Eye (tissue), 1 donor: Measurements from ENCODE around the gene SUN1.

Experiments used
- DNase-seq: peaks from one replicate; pipeline ENCODE4 v3.0.0-alpha.2; 2015

The SUN1 gene

DNA sequence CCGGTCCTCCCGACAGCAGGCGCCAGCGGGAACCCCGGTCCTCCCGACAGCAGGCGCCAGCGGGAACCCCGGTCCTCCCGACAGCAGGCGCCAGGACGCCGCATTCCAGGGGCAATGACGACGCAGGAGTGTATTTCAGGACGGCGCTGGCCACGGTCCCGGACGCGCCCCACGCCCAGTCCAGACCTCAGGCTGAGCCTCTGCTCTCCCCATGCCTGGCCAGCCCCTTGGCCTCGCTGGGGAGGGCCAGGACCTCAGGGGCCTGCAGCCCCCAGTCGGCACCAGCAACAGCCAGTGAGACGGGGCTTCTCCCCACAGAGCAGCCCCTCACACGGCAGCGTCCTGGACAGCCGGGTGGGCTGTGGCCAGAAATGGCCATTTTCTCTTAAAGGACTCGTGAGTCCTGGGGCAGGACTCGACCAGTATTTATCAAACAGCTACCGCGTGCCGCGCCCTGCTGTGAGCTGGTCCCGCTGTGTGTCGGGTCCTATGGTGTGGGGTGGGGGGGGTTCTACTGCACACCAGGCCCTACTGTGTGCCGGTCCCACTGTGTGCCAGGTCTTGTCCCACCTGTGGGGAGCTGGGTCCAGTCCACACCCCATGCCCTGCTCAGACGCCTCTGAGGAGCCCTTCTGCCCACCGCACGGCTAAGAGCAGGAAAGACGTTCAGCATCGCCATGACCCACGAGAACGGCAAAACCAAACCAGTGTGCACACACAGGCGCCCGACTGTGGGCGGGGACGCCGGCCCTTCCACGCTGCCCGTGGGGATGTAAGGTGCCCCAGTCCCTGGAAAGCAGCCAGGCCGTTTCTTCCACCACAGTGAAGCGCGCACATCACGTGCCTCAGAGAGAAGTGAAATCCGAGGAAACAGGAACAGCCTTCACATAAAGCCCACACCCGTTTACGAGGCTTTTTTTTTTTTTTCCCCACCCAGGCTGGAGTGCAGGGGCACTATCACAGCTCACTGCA is 77.4 kb downstream of the SUN1 start:
- peak; percentile 52 for DNase-seq

DNA sequence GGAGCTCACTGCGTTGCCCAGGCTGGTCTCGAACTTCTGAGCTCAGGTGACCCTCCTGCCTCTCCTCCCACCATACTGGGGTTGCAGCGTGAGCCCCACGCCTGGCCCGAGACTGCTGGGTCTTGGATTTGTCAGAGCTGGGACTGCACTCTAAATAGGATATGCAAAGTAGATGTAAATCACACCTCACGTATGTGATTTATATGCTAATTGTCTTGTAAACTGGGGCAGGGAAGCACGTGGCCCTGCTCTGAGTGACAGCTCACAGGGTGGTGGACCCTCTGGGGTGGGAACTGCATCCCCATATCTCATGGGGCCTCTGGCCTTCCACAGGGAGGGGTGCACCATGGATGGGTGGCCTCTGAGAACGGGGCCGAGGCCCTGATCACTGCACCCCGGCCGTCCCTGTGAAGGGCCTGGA is 78.2 kb downstream of the SUN1 start:
- no peak for DNase-seq

DNA sequence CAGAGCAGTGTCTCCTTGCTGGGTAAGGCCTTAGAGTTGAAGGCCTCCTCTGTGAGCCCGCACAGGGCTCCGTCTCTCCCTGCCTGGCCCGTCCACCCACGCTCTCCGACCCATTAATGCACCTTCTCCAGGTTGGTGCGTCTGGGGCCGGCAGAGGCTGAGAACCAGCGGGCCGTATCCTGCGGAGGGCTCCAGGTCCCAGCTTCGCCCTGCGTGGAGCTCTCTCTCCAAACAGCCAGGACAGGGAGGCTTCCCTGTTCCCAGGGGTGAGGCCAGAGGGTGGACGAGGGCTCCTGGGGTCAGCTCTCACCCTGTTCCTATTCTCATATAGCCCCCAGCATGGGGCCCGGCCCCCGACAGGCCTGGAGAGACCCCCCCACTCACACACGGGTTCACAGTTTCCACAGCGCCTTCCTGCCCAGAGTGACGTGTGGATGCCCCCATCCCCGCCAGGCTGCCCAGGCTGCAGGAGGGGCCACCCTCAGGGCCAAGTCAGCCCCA is 78.7 kb downstream of the SUN1 start:
- no peak for DNase-seq

DNA sequence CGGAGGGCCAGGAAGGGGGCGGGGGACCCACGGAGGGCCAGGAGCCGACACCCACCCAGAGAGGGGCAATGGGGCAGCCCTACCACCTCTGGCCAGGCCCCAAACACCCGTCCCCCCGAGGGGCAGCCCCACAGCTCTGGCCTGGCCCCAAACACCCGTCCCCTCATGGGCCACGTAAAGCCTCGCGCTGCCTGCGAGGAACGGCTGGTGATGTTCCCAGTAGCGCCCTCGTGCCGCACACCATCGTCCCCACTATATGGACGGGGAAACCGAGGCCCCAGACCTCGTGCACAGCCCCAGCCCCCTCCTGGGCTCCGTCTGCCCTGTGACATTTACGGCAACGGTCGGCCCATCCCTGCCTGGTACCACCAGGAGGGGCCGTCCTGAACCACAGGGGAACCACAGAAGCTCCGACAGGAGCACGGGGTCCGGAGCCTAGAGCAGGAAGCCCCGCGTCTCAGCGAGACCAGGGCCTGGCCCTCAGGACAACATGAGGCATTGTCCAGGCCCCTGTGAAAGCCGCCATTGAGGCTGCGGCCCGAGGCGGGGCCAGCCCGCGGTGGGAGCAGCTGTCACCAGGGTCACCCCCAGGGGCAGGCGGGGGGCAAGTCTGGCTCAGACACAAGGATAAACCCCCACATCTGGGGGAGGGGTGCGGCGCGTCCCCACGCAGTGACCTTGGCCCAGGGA is 79.7 kb downstream of the SUN1 start:
- no peak for DNase-seq

DNA sequence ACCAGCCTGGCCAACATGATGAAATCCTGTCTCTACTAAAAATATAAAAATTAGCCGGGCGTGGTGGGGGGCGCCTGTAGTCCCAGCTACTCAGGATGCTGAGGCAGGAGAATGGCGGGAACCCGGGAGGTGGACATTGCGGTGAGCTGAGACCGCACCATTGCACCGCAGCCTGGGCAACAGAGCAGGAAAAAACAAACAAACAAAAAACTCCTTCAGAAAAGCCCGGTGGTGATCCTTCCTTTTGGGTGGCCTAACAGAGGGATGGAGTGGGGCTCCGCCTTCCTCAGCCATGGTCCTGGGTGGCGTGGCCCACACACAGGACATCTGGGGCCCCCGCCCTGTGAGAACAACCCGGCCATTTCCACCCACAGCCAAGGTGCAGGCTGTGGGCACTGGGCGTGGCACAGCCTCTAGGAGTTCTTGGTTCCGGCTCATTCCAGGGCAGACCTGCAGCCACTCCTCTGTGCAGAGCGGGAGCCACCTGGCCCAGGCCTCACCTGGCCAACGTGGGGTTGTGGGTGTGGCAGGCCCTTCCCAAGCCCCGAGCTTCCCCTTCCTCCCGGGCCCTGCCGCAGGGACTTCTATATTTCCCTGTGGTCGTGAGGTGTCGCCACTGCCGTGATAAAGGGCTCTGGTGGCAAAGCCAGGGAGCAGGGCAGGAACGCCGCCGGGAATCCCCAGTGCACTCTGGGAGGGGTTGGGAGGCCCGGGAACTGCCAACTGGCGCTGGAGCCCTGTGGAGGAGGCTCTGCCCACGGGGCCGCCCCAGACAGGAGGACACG is 81.7 kb downstream of the SUN1 start:
- DNase-seq, result no peak

DNA sequence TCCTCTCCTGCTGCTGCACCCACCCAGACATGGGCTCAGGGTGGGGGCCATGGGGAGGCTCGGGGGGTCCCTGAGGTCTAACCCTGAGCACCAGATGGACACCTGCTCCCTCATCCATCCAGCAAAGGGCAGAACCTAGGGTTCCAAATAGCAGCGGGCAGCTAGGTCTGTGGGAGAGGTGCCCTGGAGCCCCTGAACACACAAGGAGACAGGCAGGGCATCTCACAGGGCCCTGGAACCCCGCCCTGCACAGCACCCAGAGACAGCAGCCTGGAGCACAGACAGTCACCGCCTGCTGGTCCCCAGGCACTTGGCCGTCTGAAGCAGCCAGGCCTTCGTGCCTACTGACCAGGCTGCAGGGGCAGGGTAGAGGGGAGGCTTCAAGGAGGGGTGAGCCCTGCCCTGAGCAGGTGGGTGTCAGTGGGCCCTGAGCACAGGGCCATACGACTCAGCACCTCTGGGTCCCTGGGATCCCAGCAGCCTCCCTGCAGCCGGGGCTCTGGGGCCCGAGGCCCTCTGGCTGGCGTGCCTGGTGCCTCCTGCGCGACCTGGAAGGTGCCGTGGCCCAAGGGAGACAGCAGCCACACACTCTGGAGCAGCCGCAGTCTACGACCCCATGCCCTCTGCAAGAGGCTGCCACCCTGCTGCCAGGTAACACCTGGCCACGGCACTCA is 82.4 kb downstream of the SUN1 start:
- DNase-seq, result no peak

DNA sequence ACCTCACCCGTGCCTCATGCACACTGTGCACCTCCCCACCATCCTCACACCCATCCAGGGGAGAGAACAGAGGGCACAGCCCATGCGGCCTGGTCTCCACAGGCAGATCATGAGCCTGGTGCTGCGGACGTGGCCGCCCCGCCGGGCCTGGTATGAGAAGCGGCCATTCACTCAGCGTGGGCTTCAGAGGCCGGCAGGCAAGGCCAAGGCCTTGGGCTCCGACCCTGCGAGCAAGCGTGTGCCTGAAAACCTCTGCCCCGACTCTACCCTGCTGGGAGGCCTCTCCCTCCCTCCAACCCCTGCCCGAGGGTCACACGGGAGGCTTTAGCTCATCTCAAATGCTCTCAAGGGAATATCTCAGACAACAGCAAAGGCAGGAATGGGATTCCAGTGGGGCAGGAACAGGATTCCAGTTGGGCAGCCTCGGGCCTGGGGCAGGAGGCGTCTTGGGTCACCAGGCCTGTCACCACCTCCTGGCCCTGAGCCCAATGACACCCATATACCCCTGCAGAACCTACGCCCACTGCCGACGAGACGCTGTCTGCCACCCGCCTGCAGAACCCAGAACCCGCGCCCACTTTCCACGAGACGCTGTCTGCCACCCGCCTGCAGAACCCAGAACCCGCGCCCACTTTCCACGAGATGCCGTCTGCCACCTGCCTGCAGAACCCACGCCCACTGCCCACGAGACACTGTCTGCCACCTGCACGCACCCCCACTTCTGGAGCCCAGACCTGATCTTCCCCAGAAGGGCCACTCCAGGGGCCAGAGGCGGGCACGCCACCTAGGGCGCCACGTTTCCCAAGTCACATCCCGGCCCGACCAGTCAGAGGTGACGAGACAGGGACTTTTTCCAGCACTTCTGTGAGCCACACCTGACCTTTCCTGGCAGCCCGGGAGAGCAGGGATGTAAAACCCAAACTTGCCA is 83.3 kb downstream of the SUN1 start:
- DNase-seq, result peak; percentile 48

DNA sequence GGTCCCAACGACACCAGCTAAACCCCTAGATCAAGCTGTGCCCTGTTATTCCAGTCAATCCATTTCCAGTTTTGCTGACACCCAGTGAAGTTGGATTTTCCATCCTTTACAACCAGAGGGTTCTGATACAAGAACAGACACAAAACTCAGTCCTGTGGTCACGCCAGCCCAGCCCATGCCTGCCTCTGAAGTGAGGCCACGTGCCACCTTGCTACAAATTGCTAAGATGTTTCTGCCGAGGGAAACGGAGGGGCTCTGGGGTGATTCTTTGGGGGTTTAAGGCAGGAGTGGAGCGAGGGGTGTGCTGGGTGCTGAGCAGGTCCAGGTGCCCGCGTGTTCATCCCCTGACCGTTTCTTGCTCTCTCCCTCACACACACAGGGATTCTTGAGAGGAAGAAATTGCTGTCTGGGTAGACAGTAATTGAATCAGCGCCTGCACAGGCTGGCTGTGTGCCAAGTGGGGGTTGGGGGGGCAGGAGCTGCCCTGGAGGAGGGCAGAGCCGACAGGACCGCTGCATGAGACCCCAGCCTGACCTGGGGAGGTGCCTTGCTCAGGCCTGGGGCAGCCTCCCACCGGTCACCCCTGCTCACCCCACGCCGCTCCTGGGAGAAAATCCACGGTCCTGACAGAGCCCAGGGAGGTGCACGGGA is 84.1 kb downstream of the SUN1 start:
- DNase-seq, result peak; percentile 69

DNA sequence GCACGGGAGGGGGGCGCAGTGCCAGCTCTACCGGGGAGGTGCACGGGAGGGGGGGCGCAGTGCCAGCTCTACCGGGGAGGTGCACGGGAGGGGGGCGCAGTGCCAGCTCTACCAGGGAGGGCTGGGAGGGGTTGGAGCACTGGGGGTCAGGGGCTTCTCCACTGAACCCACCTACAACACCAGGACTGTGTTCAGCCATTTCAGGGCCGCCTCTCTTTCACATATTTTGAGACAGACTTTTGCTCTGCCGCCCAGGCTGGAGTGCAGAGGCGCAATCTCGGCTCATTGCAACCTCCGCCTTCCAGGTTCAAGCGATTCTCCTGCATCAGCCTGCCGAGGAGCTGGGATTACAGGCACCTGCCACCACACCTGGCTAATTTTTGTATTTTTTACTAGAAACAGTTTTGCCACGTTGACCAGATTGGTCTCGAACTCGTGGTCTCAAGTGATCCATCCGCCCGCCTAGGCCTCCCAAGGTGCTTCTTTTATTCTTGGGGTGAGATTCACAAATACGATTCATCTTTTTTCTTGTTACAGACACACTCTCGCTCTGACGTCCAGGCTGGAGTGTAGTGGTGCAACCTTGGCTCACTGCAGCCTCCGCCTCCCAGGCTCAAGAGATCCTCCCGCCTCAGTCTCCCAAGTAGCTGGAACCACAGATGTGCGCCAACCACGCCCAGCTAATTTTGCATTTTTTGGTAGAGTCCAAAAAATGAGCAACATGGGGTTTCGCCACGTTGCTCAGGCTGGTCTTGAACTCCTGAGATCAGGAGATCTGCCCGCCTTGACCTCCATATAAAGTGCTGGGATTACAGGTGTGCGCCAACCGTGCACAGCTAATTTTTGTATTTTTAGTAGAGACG is 85.2 kb downstream of the SUN1 start:
- no peak for DNase-seq

DNA sequence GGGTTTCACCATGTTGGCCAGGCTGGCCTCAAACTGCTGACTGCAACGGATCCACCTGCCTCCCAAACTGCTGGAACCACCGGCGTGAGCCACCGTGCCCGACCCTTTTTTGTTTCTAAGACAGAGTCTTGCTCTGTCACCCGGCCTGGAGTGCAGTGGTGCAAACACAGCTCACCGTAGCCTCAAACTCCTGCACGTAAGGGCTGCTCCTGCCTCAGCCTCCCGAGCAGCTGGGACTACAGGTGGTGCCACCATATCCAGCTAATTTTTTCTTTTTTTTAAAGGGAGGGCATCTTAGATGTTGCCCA is 85.8 kb downstream of the SUN1 start:
- no peak for DNase-seq

DNA sequence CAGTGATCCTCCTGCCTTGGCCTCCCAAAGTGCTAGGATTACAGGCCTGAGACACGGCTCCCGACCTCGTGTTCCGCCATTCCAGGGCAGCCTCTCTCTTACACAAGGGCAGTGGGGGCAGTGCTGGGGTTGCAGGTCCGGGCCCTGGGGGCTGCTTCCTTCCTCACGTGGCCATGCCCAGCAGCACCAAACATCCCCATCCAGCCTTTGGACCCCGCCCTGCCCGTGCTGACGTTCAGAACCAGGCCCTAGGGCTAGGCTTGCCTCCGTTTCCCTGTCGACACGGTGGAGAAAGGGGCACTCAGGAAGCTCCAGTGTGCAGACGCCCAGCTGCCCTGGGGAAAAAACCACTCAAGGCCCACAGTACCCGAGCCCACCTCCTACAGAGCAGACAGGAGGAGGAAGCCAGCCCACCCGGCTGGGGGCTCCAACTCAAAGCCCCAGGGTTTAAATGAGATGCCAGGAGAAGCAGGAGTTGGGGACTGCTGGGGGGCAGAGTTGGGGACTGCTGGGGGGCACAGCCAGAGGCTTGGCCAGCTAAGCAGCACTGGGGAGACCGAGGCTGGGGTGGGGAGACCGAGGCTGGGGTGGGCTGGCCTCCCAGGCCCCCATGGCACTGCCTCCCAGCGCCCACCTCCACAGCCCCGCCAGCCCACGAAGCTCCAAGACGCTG is 86.3 kb downstream of the SUN1 start:
- DNase-seq, result no peak

DNA sequence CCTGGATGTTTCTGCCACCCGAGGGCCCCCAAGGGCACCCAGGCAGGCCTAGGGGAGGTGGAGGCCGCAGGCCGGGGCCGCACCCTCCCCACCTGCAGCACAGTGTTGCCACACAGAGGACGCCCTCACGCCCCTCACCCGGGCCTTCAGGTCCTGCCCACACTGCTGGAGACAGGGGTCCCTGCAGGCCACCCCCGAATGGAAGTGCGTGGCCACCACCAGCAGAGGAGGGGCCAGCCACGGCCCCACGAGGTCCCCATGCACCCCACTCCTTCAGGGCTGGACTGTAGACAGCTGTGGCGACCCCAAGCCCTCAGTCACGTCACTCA is 86.8 kb downstream of the SUN1 start:
- no peak for DNase-seq

DNA sequence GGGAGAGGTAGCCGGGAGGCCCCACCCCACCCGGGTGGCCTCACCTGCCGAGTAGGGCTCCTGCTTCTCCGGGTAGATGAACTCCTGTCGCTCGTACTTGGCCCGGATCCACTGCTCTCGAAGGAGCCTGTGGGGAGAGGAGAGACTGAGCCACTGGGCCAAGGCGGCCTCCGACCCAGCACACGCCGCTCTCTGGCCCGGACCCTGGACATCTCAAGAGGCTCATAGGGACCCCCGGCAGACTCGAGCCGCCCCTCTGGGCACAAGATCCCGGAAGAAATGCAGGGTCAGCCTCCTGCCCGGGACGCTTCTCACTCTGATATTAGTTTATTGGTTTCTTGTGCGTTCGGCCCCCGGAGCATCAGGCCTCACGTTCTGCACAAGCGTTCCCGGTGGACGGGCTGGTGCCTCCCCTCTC is 87.7 kb downstream of the SUN1 start:
- no peak for DNase-seq

DNA sequence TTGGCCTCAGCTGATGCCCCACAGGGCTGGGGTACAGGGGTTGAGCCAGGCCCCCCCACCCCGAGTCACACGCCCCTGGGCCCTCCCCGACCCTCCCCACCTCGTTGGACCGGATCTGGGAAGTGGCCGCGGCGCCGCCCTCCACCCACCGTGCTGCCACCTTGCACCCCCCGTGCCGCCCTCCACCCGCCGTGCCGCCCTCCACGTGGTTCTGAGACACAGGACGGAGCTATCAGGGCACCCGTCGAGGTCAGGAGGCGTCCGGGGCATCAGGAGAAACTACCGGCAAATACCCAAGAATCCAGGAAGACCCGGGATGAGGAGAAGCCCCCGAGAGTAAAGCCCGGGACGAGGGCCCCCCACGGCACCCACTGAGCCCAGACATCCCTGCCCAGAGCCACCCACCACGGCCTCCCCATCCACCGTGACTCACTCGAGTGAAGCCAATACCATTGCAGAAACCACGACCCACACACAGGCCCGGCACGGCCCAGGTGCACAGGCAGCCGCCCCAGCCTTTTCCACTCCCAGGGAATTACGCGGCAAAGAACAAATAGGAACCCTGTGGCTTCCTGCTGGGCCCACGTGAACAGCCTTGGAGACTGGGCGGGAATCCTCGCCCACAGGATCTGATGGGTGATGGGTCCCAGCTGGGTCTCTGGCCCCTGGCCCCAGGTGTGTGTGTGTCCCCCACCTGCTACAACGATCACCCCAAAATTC is 88.2 kb downstream of the SUN1 start:
- DNase-seq, result no peak

DNA sequence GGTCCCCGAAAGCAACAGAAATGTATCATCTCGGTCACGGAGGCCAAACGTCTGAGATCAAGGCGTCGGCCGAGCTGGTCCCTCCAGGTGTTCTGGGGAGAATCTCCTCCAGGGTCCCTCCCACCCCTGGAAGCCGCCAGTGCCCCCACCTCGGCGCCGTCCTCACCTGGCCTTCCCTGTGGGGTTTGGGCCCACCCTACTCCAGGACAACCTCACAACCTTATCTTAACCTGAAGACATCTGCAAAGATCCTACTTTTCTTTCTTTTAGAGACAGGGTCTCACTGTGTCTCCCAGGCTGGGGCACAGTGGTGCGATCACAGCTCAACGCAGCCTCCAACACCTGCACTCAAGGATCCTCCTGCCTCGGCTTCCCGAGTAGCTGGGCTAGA is 88.8 kb downstream of the SUN1 start:
- DNase-seq, result no peak

DNA sequence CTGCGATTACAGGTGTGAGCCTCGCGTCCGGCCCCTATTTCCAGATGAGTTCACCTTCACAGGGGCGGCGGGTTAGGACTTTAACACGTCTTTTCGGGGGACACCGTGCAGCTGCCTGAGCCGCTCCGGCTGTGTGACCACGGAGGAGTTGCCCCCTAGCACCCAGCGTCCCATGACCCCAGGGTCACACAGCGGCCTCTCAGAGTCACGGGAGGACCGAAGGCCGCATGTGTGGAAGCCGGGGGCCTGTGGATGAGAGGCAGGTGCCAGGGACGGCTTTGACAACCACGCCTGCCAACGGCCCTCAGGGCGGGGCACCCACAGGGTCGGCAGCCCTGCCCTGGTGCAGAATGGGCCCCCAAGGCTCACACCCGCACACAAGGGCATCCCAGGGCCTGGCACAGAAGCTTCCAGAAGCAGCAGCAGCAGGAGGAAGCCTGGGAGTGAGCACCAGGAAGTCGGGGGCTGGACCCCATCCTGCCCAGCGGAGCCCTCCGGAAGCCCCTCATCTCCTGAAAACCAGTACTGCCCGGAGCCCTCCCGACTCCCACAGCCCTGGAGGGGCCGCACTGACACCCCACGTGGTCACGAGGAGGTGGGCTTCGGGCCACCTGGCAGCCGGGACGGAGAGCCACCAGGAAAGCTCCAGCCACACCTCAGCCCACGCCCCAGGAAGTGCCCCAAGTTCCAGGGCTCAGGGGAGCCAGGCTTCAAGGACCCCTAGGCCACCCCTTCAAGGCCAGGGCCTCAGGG is 89.5 kb downstream of the SUN1 start:
- no peak for DNase-seq

DNA sequence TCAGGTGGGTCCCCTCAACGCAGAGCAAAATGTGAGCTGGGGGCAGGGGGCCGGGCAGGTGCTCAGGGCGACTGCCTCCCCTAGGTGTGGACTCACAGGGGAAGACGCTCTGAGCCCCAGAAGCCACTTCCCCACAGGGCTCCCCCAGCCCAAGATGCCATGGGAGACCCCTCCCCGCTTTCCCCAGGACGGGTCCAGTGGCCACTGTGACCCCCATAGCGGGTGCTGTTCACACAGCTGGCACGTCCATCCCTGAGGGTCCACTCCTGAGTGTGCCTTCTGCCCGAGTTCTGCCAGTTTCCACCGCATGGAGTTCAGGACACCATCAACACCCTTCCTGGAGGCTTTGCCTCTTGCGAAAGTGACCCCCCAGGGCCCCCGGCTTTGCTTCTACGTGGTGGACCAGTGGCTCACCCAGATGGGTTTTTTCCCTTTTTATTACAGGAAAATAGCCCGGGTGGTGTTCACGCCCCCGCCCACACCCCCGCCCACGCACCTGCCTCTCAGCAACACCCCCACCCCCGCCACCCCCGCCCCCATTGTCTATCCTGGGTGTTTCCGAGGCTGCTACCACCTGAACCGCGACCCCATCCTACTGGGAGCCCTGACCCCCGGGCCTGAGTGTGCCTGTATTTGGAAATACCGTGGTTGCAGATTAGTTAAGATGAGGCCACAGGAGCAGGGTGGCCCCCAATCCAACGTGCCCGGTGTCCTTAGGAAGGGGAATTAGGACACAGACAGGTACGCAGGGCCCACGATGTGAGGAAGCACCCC is 90.2 kb downstream of the SUN1 start:
- DNase-seq, result no peak
